CD4-positive, alpha-beta T cell treated with Interferon alpha-2 for 1 hour (primary cell): Measurements from ENCODE around the gene NEURL4.

Experiments used
- DNase-seq, 2 donors: peaks; one replicate each; pipeline ENCODE4 v3.0.0-alpha.2; 2020 to 2022

Gene NEURL4

GRCh38 chr17:7321466-7321865, 7.7 kb downstream of the NEURL4 start:
- DNase-seq = no peak

- DNase-seq = no peak
Observed at GRCh38 chr17:7318121-7318860, 10.8 kb downstream of the NEURL4 start.

- no peak for DNase-seq
Observed at GRCh38 chr17:7317161-7317803, 11.9 kb downstream of the NEURL4 start.

- DNase-seq = no peak
Observed at GRCh38 chr17:7315570-7316235, 13.4 kb downstream of the NEURL4 start.

GRCh38 chr17:7314719-7315569, 14.2 kb downstream of the NEURL4 start, which contains the start of gene GPS2:
GPS2 (minus strand) TSS chr17:7315360; CDS start chr17:7315052, 308 bp downstream.
- peak; percentile 91 to 94 for DNase-seq

- no peak for DNase-seq
Observed at GRCh38 chr17:7313890-7314718, 15.0 kb downstream of the NEURL4 start.

- no peak for DNase-seq
Observed at GRCh38 chr17:7313088-7313889, 15.8 kb downstream of the NEURL4 start.

GRCh38 chr17:7312432-7313087, 16.6 kb downstream of the NEURL4 start:
- no peak for DNase-seq

GRCh38 chr17:7311110-7311705, 17.9 kb downstream of the NEURL4 start:
- DNase-seq = no peak

- no peak for DNase-seq
Observed at GRCh38 chr17:7309628-7310027, 19.5 kb downstream of the NEURL4 start.

GRCh38 chr17:7308625-7309433, 20.3 kb downstream of the NEURL4 start:
- DNase-seq = peak; percentile 92 to 95

- DNase-seq = peak; percentile 55 to 68
Observed at GRCh38 chr17:7307686-7308624, 21.2 kb downstream of the NEURL4 start.

- DNase-seq = peak; percentile 100
Observed at GRCh38 chr17:7306911-7307685, 22.0 kb downstream of the NEURL4 start, which contains the start of gene EIF5A. EIF5A (plus strand) TSS chr17:7307628; CDS start chr17:7309636, 2,008 bp downstream.

GRCh38 chr17:7304179-7304578, 25.0 kb downstream of the NEURL4 start:
- no peak for DNase-seq

GRCh38 chr17:7296189-7296861, 32.8 kb downstream of the NEURL4 start:
- peak; percentile 69 to 75 for DNase-seq
